ENCODE results near the gene PDE7B. TPM values are rescaled to one million over a fixed set of nuclear protein-coding genes. Genes with fewer than 3 reads are reported as not detected.
"Not testable (repeated sequence)": the region's sequence is repeated elsewhere in the genome, so short reads cannot be mapped to it uniquely, and the experiment has no call there.

The PDE7B gene
- total RNA-seq, 2 experiments from 2014 or later, result 0.05 to 0.12 TPM

DNA sequence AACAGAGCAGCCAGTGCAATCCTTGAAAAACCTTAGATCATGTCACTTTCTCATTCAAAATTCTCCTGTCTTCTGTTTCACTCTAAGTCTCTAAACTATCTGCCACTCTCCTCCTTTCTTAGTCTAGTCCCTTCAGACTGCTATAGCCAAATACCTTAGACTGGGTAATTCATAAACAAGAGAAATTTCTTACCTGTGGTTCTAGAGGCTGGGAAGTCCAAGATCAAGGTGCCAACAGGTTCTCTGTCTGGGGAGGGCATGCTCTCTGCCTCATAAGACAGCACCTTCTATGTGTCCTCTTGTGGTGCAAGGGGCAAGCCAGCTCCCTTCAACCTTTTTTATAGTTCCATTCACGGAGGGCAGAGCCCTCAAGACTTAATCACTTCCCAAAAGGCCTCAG lies 242.3 kb downstream of the PDE7B start:
- DNase-seq, result no peak
- Mint-ChIP-seq H3K4me1 (ENCODE audit: low read depth) (no peaks in the 10 kb centered on the region), H3K27me3 (no peaks in the 10 kb centered on the region), H3K36me3 (no peaks in the 10 kb centered on the region), H3K4me3 (no peak overlapping the region), H3K27ac (no peak overlapping the region), H3K9me3 (peaks cover 7% of the 10 kb centered on the region)
- intact Hi-C loops (cut with micrococcal nuclease), result no loop called here
- ChIA-PET POLR2A (no interaction called here), CTCF (no interaction called here)

DNA sequence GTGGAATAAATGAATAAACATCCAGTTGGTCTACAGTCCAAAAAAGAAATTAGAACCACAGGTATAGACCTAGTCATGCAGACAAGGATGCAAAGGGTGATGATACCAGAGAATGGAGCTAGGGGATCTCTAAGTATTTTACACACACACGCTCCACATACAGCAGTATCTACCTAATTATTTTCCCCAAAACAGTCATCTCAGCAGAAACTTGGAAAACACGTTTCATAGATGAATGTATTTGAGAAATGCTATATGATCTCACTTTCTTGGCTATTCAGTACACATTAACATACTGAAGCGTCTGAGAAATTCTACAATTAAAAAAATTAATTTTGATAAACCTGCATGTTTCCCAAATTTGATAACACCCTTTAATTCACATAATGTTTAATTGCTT lies 243.3 kb downstream of the PDE7B start:
- no peak overlapping the region for H3K4me3 Mint-ChIP-seq
- no peak overlapping the region for H3K27ac Mint-ChIP-seq
- no peaks in the 10 kb centered on the region for H3K27me3 Mint-ChIP-seq
- H3K36me3 Mint-ChIP-seq, result no peaks in the 10 kb centered on the region
- H3K4me1 Mint-ChIP-seq (ENCODE audit: low read depth), result no peaks in the 10 kb centered on the region
- ChIA-PET CTCF (no interaction called here), POLR2A (no interaction called here)
- intact Hi-C loops (cut with micrococcal nuclease), result no loop called here
- H3K9me3 Mint-ChIP-seq, result peaks cover 7% of the 10 kb centered on the region
- no peak for DNase-seq

DNA sequence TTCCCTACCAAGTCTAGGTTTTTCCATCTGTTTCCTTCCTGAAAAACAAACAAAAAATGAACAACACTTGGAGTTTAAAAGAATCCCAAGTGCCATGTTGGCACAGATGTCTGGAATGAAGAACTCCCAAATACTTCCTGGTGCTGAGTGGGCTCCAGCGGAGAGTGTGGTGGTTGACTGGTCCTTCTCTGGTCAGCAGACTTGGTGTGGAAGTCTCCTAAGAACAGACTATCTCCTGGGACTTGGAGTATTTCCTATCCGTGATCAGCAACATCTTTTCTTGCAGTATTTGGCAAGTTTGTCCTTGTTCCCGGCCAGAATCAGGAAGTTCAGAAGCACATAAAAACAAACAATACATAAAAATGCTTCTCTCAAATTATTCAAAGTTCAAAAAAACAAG lies 244.5 kb downstream of the PDE7B start:
- Mint-ChIP-seq H3K4me1 (ENCODE audit: low read depth) (no peaks in the 10 kb centered on the region), H3K27ac (no peak overlapping the region), H3K27me3 (no peaks in the 10 kb centered on the region), H3K9me3 (peaks cover 7% of the 10 kb centered on the region), H3K36me3 (no peaks in the 10 kb centered on the region), H3K4me3 (no peak overlapping the region)
- POLR2A ChIA-PET, result no interaction called here
- DNase-seq, result no peak
- intact Hi-C loops (cut with micrococcal nuclease), result no loop called here
- CTCF ChIA-PET, result no interaction called here

DNA sequence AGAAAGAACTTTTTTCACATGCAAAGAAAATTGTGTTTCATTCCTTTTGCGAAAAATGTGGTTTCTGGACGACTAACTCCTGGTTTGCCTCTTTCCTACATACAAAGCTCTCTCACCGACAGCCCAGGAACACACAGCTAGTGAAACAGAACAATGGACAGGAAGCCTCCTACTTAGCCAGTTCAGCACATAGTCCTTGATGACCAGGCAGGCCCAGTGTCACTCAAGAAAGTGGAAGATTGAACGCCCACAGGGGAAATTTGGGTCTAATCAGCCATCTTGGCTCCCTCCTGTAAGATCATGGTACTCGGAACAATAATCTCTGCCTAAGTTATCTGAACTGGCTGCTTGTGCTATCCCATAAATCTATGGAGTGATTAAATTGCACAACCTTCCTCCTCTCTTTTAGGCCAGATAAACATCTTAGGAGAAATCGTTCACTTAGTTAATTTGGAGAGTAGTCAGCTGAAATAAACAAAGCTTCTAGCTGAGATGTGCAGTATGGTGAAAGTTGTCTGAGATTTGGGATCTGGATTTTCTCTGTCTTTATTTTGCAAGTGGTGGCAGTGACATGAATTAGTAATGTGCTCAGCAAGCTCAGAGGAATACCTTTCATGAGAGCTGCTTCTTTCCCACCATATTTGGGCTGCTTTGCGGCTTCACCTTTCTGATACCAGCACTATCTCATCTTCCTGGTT lies 251.6 kb downstream of the PDE7B start:
- Mint-ChIP-seq H3K4me1 (ENCODE audit: low read depth) (no peaks in the 10 kb centered on the region), H3K27me3 (peaks cover 8% of the 10 kb centered on the region), H3K36me3 (no peaks in the 10 kb centered on the region), H3K27ac (no peak overlapping the region), H3K9me3 (no peaks in the 10 kb centered on the region), H3K4me3 (no peak overlapping the region)
- DNase-seq, result no peak
- ChIA-PET CTCF (no interaction called here), POLR2A (no interaction called here)
- intact Hi-C loops (cut with micrococcal nuclease), result no loop called here

DNA sequence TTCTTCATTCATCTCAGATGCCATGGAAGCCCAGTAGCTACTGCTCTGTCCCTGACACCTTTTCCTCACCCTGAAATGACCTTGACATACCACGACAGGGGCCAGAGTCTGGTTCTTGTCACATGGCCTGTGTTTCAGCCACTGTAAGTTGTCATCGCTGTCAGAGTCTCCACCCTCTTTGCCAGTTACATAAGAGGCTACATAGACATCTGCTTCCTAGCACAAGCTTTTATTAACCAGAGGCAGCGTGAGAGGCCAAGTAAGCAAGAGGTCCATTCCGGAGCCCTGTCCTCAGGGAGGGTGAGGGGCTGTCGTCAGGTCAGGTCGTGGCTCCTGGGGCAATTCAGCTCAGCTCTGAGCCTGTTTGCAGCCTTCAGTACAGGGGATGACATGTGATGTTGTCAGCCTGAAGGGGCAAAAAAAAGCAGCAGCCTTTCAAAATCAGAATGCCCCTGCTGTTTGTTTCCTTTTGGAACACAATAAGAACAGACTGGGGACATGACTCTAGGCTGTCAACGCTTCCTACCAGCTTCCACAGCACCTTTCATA lies 252.3 kb downstream of the PDE7B start:
- Mint-ChIP-seq H3K36me3 (no peaks in the 10 kb centered on the region), H3K4me3 (no peak overlapping the region), H3K9me3 (no peaks in the 10 kb centered on the region), H3K4me1 (ENCODE audit: low read depth) (no peaks in the 10 kb centered on the region), H3K27me3 (peaks cover 9% of the 10 kb centered on the region), H3K27ac (no peak overlapping the region)
- ChIA-PET CTCF (no interaction called here), POLR2A (no interaction called here)
- no peak for DNase-seq
- intact Hi-C loops (cut with micrococcal nuclease), result no loop called here

DNA sequence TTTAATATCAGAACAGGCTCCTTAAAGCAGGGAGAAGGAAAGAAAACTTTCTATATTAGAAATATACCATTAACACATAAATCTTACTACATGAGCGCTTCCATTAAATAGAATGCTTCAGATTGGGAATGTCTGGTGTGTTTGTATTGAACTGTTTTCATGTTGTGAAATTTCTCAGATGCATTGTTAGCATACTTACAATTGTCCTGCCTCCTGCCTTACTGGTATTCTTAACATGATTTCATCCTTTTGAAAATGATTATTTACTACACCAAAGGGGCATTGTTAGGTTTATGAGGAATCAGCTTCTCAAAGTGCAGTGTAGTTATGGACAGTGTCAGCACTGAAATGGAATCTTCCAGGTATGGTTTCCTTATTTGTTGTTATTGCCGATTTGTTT lies 253.1 kb downstream of the PDE7B start:
- Mint-ChIP-seq H3K36me3 (no peaks in the 10 kb centered on the region), H3K4me1 (ENCODE audit: low read depth) (no peaks in the 10 kb centered on the region), H3K27me3 (peaks cover 11% of the 10 kb centered on the region), H3K9me3 (no peaks in the 10 kb centered on the region), H3K4me3 (no peak overlapping the region), H3K27ac (no peak overlapping the region)
- no peak for DNase-seq
- CTCF ChIA-PET, result no interaction called here
- POLR2A ChIA-PET, result no interaction called here
- intact Hi-C loops (cut with micrococcal nuclease), result no loop called here

DNA sequence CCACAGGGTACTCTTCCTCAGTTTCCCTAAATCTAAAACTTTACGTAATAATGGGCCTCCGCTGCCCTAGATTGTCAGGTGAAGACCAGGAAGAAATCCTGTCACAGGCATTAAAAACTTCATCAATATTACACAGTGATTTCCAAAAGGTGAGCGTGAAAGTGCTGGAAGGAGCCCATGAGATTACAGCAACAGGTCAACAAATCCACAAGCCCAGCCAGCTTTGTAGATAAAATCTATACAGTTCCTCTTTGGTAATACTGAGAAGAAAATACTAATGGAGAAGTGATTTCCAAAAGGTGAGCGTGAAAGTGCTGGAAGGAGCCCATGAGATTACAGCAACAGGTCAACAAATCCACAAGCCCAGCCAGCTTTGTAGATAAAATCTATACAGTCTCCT lies 254.3 kb downstream of the PDE7B start:
- H3K27ac Mint-ChIP-seq; DNase-seq; POLR2A ChIA-PET; intact Hi-C loops (cut with micrococcal nuclease); CTCF ChIA-PET; H3K9me3 Mint-ChIP-seq; H3K4me1 Mint-ChIP-seq (ENCODE audit: low read depth); H3K4me3 Mint-ChIP-seq; H3K36me3 Mint-ChIP-seq: not testable (repeated sequence)
- peaks cover 18% of the 10 kb centered on the region for H3K27me3 Mint-ChIP-seq

DNA sequence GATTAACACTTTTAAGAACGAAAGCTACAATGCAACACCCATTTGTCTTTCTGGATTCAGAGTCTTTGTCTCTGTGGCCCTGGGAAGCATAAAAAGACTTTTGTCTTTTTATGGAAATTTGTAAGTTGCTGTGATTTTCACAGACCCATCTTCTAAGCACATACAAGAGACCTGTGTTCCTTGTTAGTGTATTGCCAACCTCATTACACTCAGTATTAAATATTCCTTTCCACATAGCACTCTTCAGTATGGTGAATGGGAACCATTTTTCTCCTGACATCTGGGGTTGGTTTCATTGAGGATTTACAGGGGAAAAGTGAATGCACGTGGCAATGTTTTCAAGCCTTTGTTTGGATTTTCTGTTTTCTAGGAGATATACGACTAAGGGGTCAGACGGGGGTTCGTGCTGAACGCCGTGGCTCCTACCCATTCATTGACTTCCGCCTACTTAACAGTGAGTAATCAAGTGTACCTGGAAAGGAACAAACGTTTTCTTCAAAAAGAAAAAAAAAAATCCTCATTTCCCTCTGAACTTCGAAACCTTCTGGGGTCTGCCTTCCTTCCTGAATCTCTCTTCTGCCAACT lies 257.0 kb downstream of the PDE7B start:
- intact Hi-C loops (cut with micrococcal nuclease), result no loop called here
- H3K9me3 Mint-ChIP-seq, result no peaks in the 10 kb centered on the region
- no peaks in the 10 kb centered on the region for H3K36me3 Mint-ChIP-seq
- peaks cover 17% of the 10 kb centered on the region for H3K27me3 Mint-ChIP-seq
- H3K4me3 Mint-ChIP-seq, result no peak overlapping the region
- H3K27ac Mint-ChIP-seq, result no peak overlapping the region
- no peaks in the 10 kb centered on the region for H3K4me1 Mint-ChIP-seq (ENCODE audit: low read depth)
- no peak for DNase-seq
- ChIA-PET POLR2A (no interaction called here), CTCF (no interaction called here)

DNA sequence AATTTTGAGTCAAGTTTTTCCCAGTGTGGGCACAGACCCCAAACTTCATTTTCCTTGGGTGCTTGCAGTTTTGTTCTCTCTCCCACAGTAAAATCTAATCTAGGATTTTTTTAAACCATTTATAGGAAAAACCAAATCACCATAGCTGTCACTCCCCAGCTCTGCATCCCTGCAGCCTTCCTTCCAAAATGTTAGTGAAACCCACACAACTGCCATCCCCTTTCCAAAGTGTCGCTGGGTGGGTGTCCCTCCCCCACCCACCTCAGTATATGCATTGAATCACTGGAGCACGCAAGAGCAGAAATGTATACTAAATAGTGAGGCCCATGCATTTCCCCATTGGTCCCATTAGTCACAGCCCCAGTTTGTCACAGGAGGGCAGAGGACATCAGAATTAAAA lies 260.3 kb downstream of the PDE7B start:
- DNase-seq, result no peak
- Mint-ChIP-seq H3K27me3 (peaks cover 17% of the 10 kb centered on the region), H3K36me3 (no peaks in the 10 kb centered on the region), H3K4me3 (no peak overlapping the region), H3K9me3 (no peaks in the 10 kb centered on the region), H3K4me1 (ENCODE audit: low read depth) (no peaks in the 10 kb centered on the region), H3K27ac (no peak overlapping the region)
- CTCF ChIA-PET, result no interaction called here
- intact Hi-C loops (cut with micrococcal nuclease), result no loop called here
- POLR2A ChIA-PET, result no interaction called here

DNA sequence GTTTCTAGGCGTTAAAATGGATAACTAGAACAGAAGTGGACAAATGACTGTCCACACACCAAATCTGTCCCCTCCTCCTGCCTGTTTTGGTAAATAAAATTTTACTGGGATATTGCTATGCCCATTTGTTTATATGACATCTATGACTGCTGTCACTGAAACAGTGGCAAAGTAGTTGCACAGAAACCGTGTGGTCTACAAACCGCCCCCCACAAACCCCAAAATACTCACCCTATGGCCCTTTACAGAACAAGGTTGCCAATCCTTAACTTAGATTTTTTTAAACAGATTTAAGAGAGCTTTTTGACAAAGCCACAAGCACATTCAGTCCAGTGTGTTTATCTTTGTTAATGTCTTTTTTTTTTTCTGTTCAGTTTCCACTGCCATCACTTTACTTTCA lies 260.8 kb downstream of the PDE7B start:
- Mint-ChIP-seq H3K9me3 (no peaks in the 10 kb centered on the region), H3K4me1 (ENCODE audit: low read depth) (no peaks in the 10 kb centered on the region), H3K27me3 (peaks cover 17% of the 10 kb centered on the region), H3K36me3 (no peaks in the 10 kb centered on the region), H3K4me3 (no peak overlapping the region), H3K27ac (no peak overlapping the region)
- DNase-seq, result no peak
- POLR2A ChIA-PET, result no interaction called here
- intact Hi-C loops (cut with micrococcal nuclease), result no loop called here
- CTCF ChIA-PET, result no interaction called here

DNA sequence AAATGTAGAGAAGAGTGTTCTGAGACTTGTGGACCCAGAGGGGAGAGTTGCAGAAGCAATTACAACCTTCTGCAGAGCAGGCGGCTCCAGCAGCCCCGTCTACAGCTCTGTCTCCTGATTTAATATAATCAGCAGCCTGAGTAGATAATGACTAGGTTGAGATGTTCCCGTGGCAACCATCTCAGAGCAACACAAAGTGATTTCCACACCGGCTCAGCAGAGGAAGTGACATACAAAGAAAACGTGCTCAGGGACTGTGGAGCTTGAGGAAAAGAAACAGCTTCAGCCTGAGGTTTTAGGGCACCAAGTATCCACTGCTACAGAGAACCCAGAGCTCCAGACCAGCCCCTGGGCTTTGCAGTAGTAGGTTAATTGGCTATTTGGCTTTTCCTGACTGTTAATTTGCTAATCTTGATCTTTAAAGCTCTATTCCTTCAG lies 262.3 kb downstream of the PDE7B start:
- intact Hi-C loops (cut with micrococcal nuclease), result no loop called here
- Mint-ChIP-seq H3K27ac (no peak overlapping the region), H3K9me3 (no peaks in the 10 kb centered on the region), H3K4me1 (ENCODE audit: low read depth) (no peaks in the 10 kb centered on the region), H3K4me3 (no peak overlapping the region), H3K27me3 (peaks cover 15% of the 10 kb centered on the region), H3K36me3 (no peaks in the 10 kb centered on the region)
- CTCF ChIA-PET, result no interaction called here
- DNase-seq, result no peak
- POLR2A ChIA-PET, result no interaction called here

DNA sequence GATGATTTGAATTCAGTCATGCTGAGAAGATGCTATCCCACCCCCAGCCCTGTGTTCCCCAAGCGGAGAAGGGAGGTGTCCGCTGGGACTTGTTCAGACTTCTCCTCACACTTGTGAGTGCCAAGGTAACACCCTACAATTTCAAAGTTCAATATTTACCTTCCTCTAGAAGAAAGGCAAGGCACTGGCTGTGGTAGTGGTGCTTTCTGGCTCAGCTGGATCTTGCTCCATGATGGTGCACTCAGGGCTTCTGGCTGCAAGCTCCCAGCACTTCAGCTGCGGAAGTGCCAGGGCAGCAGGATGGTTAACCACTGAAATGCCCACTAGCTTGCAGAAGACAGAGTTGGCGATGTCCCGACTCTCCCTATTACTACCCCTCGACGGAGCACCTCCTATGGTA lies 263.2 kb downstream of the PDE7B start:
- Mint-ChIP-seq H3K27ac (no peak overlapping the region), H3K27me3 (peaks cover 12% of the 10 kb centered on the region), H3K36me3 (no peaks in the 10 kb centered on the region), H3K4me1 (ENCODE audit: low read depth) (no peaks in the 10 kb centered on the region), H3K4me3 (no peak overlapping the region), H3K9me3 (no peaks in the 10 kb centered on the region)
- ChIA-PET POLR2A (no interaction called here), CTCF (no interaction called here)
- intact Hi-C loops (cut with micrococcal nuclease), result no loop called here
- DNase-seq, result no peak

DNA sequence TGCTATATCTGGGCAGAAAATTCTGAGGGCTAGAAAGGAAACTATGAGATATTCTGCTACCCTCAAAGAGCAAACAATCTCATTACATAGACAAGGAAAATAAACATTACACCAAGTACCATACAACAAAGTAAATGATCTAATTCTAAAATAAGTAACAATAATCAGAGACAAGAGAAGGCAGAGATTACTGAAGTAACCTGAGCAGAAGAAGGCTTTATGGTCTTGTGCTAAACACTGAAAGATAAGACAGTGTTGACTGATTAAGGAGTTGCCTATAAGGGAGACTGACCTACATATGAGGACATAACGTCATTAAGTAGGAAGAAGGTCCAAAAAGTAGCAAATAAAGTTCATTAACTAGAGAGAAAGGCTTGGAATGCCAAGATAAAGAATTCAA lies 264.4 kb downstream of the PDE7B start:
- H3K27me3 Mint-ChIP-seq, result peaks cover 5% of the 10 kb centered on the region
- no peaks in the 10 kb centered on the region for H3K9me3 Mint-ChIP-seq
- ChIA-PET CTCF (no interaction called here), POLR2A (no interaction called here)
- no peak overlapping the region for H3K4me3 Mint-ChIP-seq
- H3K27ac Mint-ChIP-seq, result no peak overlapping the region
- DNase-seq, result no peak
- intact Hi-C loops (cut with micrococcal nuclease), result no loop called here
- no peaks in the 10 kb centered on the region for H3K4me1 Mint-ChIP-seq (ENCODE audit: low read depth)
- no peaks in the 10 kb centered on the region for H3K36me3 Mint-ChIP-seq
